ENCODE data around the gene MYH2.
"Not testable (repeated sequence)": the region's sequence is repeated elsewhere in the genome, so short reads cannot be mapped to it uniquely, and the experiment has no call there.

Gene MYH2

GRCh38 chr17:10549096-10549842 is at the start of gene MYH2:
MYH2 (minus strand) TSS chr17:10549658; CDS start chr17:10547920, 1,738 bp downstream.
- DNase-seq = no peak

- no peak for DNase-seq
Observed at GRCh38 chr17:10598621-10599020, 49.2 kb upstream of the MYH2 start.

- no peak for DNase-seq
Observed at GRCh38 chr17:10589553-10590145, 40.2 kb upstream of the MYH2 start.

- DNase-seq = no peak
Observed at GRCh38 chr17:10585529-10585928, 36.1 kb upstream of the MYH2 start.

GRCh38 chr17:10583834-10584233 is 34.4 kb upstream of the MYH2 start:
- DNase-seq = no peak

GRCh38 chr17:10579270-10579669 is 29.8 kb upstream of the MYH2 start:
- DNase-seq = no peak

GRCh38 chr17:10574324-10574723 is 24.9 kb upstream of the MYH2 start:
- no peak for DNase-seq

- DNase-seq = no peak
Observed at GRCh38 chr17:10563991-10564660, 14.7 kb upstream of the MYH2 start.

GRCh38 chr17:10558049-10558448 is 8.6 kb upstream of the MYH2 start:
- DNase-seq = no peak

GRCh38 chr17:10557422-10557821 is 8.0 kb upstream of the MYH2 start:
- DNase-seq = no peak

- DNase-seq = no peak
Observed at GRCh38 chr17:10556301-10557005, 7.0 kb upstream of the MYH2 start.

- no peak for DNase-seq
Observed at GRCh38 chr17:10550014-10550413, 556 bp upstream of the MYH2 start.

- DNase-seq = no peak
Observed at GRCh38 chr17:10547351-10547750, 2.1 kb downstream of the MYH2 start.

GRCh38 chr17:10543486-10543885 is 6.0 kb downstream of the MYH2 start:
- not testable (repeated sequence) for DNase-seq

- DNase-seq = not testable (repeated sequence)
Observed at GRCh38 chr17:10541179-10541578, 8.3 kb downstream of the MYH2 start.

- DNase-seq = no peak
Observed at GRCh38 chr17:10532026-10532425, 17.4 kb downstream of the MYH2 start.

GRCh38 chr17:10527419-10527818 is 22.0 kb downstream of the MYH2 start:
- no peak for DNase-seq

GRCh38 chr17:10526517-10526916 is 22.9 kb downstream of the MYH2 start:
- DNase-seq = no peak

GRCh38 chr17:10523064-10523463 is 26.4 kb downstream of the MYH2 start:
- no peak for DNase-seq

GRCh38 chr17:10521949-10522348 is 27.5 kb downstream of the MYH2 start:
- no peak for DNase-seq

GRCh38 chr17:10518271-10519037 is 31.0 kb downstream of the MYH2 start, which contains the start of gene MYH1:
MYH1 (minus strand) TSS chr17:10518542; CDS start chr17:10516642, 1,900 bp downstream.
- no peak for DNase-seq

GRCh38 chr17:10516638-10517037 is 32.8 kb downstream of the MYH2 start:
- DNase-seq = no peak

- no peak for DNase-seq
Observed at GRCh38 chr17:10516065-10516464, 33.4 kb downstream of the MYH2 start.
